Nephron progenitor cell (in vitro differentiated cells): ENCODE results near the gene SLCO3A1.

Experiments used
- DNase-seq: peaks from one replicate; pipeline ENCODE4 v3.0.0; 2021
- H3K27ac Mint-ChIP-seq: 2 replicates; pipeline ENCODE4 v1.8.0; 2021; ENCODE audit warnings: mild to moderate bottlenecking, moderate library complexity, mixed read lengths
- H3K27me3 Mint-ChIP-seq: 2 replicates; pipeline ENCODE4 v1.8.0; 2021; ENCODE audit warnings: mild to moderate bottlenecking, low read depth, mixed read lengths; ENCODE audit not compliant: poor library complexity
- H3K36me3 Mint-ChIP-seq: 2 replicates; pipeline ENCODE4 v1.8.0; 2021; ENCODE audit warnings: low read depth, mixed read lengths
- H3K4me1 Mint-ChIP-seq: 2 replicates; pipeline ENCODE4 v1.8.0; 2021; ENCODE audit warnings: mixed read lengths
- H3K4me3 Mint-ChIP-seq: 2 replicates; pipeline ENCODE4 v1.8.0; 2021; ENCODE audit warnings: mild to moderate bottlenecking, moderate library complexity, mixed read lengths
- H3K9me3 Mint-ChIP-seq: 2 replicates; pipeline ENCODE4 v1.8.0; 2021; ENCODE audit warnings: mild to moderate bottlenecking, moderate library complexity, mixed read lengths
- TF ChIP-seq, protein P1 (sequence below): fragments of 200-600 bp; sonication (generic); IDR thresholded peaks from 2 replicates; pipeline ENCODE4 v1.5.0; 2021; ENCODE audit warnings: antibody characterized with exemption

SLCO3A1 gene

DNA sequence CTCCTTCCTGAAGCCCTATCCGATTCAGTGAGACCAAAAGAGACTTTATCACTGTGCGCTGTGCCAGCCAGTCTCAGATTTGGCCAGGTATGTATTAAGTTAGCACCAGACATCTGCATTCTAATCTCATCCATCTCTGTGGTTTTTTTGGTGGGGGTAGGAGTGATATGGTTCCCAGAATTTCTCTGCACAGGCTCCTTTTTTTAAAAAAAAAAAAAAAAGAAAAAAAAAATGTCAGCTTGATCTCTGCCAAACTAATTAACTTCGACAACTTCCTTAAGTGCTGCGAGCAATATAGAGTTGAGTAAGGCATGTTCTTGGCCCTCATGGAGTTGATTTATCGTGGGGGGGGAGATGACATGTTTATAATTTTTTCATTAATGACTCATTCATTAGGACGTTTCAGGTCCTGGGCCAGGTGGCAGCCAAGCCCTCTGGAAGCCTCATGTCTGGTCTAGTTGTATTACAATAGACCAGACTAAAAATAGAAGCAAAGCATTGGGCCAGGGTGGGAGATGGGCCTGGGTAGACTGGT is 12.9 kb downstream of the SLCO3A1 start:
- Mint-ChIP-seq H3K4me3 (no peak overlapping the region), H3K36me3 (peaks cover 9% of the 10 kb centered on the region), H3K4me1 (peaks cover 57% of the 10 kb centered on the region), H3K27me3 (peaks cover 13% of the 10 kb centered on the region), H3K27ac (no peak overlapping the region), H3K9me3 (peaks cover 18% of the 10 kb centered on the region)
- DNase-seq = no peak
- TF ChIP-seq, protein P1, sequence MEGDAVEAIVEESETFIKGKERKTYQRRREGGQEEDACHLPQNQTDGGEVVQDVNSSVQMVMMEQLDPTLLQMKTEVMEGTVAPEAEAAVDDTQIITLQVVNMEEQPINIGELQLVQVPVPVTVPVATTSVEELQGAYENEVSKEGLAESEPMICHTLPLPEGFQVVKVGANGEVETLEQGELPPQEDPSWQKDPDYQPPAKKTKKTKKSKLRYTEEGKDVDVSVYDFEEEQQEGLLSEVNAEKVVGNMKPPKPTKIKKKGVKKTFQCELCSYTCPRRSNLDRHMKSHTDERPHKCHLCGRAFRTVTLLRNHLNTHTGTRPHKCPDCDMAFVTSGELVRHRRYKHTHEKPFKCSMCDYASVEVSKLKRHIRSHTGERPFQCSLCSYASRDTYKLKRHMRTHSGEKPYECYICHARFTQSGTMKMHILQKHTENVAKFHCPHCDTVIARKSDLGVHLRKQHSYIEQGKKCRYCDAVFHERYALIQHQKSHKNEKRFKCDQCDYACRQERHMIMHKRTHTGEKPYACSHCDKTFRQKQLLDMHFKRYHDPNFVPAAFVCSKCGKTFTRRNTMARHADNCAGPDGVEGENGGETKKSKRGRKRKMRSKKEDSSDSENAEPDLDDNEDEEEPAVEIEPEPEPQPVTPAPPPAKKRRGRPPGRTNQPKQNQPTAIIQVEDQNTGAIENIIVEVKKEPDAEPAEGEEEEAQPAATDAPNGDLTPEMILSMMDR = no peak

DNA sequence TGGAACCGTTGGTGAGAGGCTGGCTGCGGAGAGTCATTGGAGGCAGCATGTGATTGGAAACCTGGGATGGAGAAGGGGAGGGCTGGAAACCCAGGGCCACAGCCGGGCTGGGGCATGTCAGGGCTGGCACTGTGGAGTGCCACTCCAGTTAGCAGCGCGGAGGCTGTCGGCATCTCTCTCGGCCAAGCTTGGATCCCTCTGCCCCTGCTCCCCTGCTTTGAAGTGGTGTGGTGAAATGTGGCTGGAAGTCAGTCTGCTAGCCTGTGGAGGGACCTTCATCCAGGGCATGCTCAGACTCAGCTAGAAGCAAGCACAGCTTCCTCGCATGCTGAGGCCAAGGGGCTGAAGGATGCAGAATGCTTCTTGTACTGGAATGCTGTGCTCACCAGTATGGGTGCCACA is 13.5 kb downstream of the SLCO3A1 start:
- Mint-ChIP-seq H3K9me3 (peaks cover 20% of the 10 kb centered on the region), H3K36me3 (peaks cover 9% of the 10 kb centered on the region), H3K27me3 (peaks cover 10% of the 10 kb centered on the region), H3K27ac (no peak overlapping the region), H3K4me1 (peaks cover 57% of the 10 kb centered on the region), H3K4me3 (no peak overlapping the region)
- no peak for DNase-seq
- TF ChIP-seq, protein P1 = no peak

DNA sequence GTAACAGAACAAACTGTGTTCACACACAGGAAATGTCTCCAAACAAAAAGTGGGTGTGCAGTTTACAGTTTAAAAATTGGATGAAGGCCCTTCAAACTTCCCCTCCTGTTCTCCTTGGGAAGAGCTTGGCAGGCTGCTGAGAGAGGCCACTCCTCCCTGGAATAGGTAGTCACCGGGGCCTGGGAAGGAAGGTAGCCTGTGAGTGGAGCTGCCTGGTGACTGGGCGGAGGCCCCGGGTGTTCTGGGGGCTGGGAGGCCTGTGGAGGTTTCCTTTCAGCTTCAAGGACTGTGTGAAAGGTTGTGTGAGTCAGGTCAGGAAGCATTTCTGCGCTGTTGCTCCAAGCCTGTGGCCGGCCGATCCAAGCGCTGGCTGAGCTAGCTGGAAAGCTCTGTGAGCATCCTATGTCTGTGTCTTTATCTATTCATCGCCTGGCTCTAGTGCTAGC is 14.1 kb downstream of the SLCO3A1 start:
- H3K36me3 Mint-ChIP-seq = peaks cover 9% of the 10 kb centered on the region
- H3K4me3 Mint-ChIP-seq = no peak overlapping the region
- peaks cover 20% of the 10 kb centered on the region for H3K9me3 Mint-ChIP-seq
- peaks cover 57% of the 10 kb centered on the region for H3K4me1 Mint-ChIP-seq
- peaks cover 10% of the 10 kb centered on the region for H3K27me3 Mint-ChIP-seq
- peak overlapping the region; percentile 32 for H3K27ac Mint-ChIP-seq
- TF ChIP-seq, protein P1 = no peak
- DNase-seq = no peak

DNA sequence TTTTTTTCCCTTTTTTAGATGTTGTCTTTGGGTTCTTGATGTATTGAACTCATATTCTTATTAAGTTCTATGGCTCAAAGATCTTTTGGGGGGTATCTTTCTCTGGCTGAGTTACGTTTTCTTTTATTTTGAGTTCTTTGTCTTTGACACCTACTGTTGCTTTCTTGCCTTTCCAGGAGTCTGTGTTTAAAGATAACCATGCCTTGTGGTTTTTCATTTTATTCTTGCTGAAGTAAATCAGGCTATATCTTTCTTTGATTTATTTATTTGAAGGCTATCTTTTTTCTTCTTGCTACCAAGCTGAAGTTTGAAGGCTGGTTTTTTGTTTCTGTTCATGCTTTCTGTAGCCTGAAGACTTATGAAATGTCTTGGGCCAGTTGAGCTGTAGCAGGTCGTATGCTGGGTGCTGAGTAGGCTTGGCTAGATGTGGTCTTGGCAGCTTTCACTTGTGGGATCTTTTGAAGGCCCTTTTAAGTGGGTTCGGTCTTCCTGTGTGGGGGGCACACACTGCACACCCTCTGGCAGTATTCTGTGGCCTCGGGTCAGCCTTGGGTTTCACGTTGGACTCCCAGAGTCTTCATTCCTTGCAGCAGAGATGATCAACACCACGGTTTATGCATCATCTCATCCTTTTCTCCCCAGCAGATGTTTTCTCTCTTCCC is 17.5 kb downstream of the SLCO3A1 start:
- Mint-ChIP-seq H3K36me3 (peaks cover 9% of the 10 kb centered on the region), H3K4me1 (peaks cover 37% of the 10 kb centered on the region), H3K27me3 (peaks cover 9% of the 10 kb centered on the region), H3K27ac (no peak overlapping the region), H3K9me3 (peaks cover 20% of the 10 kb centered on the region), H3K4me3 (no peak overlapping the region)
- TF ChIP-seq, protein P1 = no peak
- no peak for DNase-seq

DNA sequence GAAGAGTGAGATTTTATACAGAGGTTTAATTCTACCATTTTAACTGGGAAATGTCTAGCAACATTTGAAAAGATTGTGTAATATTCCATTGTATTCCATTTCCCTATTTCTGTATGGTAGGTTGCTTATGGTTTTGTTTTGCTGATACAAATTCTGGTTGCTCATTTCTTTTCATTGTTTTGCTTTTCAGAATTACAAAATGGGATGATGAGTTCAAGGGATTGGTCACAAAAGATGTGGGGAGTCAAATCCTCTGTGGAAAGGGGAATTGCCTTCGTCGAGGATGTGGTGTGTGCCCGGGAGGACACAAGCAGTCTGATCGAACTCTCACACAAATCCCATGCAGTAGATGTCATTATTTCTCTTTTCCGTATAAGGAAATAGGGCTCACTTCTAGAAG is 18.3 kb downstream of the SLCO3A1 start:
- H3K27ac Mint-ChIP-seq = no peak overlapping the region
- H3K9me3 Mint-ChIP-seq = peaks cover 20% of the 10 kb centered on the region
- H3K27me3 Mint-ChIP-seq = peaks cover 11% of the 10 kb centered on the region
- TF ChIP-seq, protein P1 = no peak
- H3K4me3 Mint-ChIP-seq = no peak overlapping the region
- peaks cover 28% of the 10 kb centered on the region for H3K4me1 Mint-ChIP-seq
- no peak for DNase-seq
- peaks cover 9% of the 10 kb centered on the region for H3K36me3 Mint-ChIP-seq
